Measurements from ENCODE around the gene ANKRD37.

The ANKRD37 gene

DNA sequence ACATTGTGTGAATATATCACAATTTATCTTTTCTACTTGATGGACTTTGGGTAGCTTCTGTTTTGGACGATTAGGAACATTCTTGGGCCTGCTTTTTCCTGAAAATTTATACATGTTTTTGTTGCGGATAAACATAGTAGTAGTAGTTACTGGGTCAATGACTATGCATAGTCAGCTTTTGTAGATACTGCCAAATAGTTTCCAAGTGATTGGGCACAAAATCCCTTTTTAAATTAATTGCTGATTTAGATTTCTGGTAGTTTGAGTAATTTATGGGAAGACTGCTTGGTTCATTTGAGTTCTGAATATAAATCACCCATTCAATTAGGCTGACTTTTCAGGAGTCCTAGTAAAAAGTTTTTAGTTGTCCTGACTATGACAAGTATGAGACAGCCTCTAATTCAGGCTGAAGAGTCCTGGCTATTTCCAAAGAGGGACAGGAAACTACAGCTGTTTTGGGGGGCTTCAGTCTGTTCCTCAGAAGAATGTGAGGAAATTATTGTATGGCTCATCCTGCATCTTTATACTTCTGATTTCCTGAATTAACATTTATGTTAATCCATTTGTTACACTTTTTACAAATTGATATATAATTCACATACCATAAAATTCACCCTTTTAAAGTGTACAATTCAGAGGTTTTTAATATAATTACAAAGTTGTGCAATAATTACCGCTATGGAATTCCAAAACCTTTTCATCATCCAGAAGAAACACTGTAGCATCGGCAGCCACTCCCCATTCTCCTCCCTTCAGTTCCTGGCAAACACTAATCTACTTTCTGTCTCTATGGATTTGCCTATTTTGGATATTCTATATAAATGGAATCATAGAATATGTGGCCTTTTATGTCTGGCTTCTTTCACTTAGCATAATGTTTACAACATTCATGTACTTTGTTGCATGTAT, 15.1 kb upstream of the ANKRD37 start:
- DNase-seq = no peak

DNA sequence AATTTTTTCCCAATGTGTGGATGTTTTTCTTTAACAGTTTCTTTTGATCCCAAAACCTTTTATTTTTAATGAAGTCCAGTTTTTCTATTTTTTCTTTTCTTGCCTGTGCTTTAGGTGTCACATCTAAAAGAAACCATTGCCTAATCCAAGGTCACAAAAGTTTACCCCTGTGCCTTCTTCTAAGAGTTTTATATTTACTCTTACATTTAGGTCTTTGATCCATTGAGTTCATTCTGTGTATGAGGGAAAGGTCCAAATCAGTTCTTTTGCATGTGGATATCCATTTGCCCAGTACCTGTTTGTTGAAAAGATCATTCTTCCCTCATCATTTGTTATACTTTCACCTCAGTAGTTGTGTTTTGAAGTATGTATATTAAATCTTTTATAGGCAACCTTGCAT, 13.9 kb upstream of the ANKRD37 start:
- no peak for DNase-seq

DNA sequence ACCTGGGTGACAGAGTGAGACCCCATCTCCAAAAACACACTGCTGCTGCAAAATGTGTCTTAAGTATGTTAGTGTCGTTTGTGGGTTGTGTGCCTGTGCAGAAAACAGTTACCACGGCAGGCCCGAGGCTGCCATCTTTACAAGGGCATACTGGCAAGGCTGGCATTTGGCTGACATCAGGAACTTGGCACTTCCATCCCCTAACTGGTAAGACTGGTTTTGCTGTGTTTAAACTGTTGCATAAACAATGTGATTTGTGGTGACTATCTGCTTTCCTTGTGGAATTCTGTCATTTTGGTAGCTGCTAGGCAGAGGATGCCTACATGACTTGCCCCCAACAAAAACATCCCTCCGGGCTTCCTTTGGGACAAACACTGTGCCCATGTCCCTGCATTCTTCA, 13.2 kb upstream of the ANKRD37 start:
- no peak for DNase-seq

DNA sequence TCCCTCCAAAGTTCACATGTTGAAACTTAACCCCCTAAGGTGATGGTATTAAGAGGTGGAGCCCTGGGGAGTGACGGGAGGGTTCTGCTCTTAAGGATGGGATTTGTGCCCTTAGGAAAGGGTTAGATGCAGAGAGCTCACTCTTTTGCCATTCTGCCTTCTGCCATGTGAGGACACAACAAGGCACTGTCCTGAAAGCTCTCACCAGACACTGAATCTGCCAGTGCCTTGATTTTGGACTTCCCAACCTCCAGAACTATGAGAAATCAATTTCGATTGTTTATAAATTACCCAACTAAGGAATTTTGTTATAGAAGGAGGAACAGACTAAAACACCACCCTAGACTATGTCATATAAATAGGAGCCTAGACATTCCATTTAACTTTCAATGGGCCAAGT, 12.6 kb upstream of the ANKRD37 start:
- DNase-seq = no peak

DNA sequence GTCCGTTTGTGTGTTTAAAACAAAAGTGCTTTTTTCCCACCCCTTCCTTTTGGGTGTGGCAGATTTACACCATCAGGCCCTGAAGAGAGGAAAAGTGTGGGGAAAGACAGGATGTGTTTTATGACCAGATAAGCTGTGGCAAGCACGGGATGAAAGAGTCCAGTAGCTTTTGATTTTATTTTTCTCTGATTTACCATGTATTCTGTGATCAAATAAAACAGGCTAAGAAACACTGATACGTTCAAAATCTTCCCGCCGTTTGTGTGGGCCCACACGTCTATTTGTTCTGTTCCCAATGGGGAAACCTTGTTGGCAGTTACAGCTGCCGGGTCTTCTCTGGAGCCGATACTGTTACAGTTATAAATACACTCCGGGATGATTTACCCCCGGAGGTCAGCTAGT, 11.7 kb upstream of the ANKRD37 start:
- peak; percentile 33 for DNase-seq

DNA sequence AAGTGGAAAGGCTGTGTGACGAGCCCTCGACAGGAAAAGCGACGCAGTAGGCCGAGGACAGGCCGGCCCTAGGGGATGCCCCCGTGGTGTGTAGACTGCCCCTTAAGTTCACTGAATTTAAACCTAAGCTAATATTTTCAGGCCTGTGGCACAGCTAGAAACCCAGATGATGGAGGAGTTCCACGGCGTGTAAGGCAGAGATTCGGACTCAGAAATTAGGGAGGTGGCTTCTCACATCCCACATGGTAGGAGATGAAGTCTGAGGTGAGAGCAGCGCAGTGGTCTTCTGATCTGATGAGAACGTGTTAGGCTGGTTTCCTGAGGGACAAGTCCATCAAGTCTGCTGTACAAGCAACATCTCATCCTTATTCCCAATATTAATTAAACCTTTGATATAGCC, 8.7 kb upstream of the ANKRD37 start:
- DNase-seq = no peak

DNA sequence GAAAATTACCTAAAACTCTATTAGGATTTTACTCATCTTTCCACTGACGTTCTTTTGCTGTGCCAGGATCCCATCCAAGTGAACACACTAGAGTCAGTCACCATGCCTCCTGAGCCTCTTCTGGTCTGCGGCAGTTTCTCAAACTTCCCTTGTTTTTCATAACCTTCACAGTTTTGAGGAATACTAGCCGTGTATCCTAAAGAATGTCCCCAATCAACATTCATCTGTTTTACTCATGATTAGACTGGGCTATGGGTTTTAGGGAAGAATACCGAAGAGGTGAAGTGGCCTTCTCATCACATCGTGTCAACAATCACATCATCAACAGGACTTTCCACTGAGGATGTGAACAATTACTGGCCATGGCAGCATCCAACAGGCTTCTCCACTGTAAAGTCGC, 5.7 kb upstream of the ANKRD37 start:
- DNase-seq = no peak

DNA sequence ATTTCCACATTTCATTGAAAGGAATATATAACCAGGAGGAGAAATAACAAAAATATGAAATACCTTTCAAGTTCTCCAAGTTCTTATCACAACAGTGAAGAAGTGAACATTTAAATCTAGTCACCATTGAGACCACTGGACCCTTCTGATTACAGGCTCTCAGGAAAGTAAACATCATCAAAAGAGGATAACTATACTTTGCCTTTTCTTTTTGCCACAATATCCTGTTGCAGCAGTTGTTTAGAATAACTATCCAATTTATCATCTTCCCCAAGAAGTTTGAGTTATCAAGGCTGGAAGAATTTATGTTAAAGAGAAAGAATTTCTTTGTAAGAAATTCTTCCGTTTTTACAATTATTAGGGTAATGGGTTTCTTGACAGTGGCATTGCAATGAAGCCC, 4.5 kb upstream of the ANKRD37 start:
- DNase-seq = no peak

DNA sequence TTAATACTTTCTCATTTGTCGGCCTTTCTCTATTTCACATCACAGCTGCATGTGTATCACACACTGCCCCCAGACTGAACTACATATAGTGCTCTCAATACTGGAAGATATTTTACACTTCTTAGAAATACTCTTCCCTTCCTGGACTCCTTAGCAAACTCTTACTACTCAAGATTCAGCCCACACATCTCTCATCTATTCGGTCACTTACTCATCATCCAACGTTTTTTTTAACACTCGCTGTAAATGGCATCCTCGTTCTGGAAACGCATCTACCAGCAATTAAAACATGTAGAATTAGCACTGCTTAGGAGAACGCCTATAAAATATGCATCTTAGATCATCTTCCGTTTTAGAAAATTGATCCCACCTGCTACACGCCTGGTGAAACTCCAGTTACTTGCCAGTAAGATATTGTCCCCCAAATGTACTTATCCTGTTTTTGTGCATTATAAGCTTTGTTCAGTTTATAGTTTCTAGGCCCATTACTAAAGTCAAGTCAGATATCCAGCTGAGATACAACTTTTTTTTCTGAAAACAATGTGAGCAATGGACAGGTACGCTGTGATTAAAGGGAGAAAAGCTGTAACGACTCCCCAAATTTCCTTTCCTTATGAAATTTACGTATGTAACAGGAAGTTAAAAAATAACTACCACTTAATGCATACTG, 1.9 kb upstream of the ANKRD37 start:
- DNase-seq = no peak

DNA sequence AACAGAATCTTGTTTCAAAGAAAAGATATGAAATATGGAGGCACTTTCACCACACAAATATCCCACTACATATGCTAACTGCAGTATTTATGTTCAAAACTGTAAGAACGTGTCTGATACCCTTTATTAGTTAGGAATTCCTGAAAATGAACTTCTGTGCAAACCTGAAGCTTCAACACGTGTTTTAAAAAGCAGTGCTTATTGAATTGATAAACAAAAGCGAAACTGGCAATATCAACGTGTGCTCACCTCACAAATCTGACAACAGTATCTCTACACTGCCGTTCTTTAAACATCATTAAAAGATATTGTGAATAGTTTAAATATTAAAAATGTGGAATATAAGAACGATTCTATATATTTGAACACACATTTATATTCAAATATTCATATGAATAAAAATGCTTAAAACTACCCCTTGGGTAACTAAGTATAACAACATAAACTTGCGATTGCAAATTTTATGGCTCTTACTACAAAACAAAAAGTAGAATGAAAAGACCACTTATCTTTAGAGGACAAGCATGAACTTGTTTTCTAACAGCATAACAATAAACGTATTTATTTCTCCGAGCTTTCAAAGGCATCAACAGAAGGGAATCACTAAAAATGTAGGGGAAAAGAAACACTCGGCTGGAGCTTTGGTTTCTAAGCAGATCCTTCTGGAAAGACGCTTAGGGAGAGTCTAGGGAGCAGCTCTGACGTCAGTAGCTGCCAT, 1.2 kb upstream of the ANKRD37 start, which contains the start of gene LRP2BP:
Gene LRP2BP, minus strand, starts transcription at position 687 of the 718 bp plus-strand sequence. CDS start 17,738 bp downstream, outside the sequence.
- no peak for DNase-seq

DNA sequence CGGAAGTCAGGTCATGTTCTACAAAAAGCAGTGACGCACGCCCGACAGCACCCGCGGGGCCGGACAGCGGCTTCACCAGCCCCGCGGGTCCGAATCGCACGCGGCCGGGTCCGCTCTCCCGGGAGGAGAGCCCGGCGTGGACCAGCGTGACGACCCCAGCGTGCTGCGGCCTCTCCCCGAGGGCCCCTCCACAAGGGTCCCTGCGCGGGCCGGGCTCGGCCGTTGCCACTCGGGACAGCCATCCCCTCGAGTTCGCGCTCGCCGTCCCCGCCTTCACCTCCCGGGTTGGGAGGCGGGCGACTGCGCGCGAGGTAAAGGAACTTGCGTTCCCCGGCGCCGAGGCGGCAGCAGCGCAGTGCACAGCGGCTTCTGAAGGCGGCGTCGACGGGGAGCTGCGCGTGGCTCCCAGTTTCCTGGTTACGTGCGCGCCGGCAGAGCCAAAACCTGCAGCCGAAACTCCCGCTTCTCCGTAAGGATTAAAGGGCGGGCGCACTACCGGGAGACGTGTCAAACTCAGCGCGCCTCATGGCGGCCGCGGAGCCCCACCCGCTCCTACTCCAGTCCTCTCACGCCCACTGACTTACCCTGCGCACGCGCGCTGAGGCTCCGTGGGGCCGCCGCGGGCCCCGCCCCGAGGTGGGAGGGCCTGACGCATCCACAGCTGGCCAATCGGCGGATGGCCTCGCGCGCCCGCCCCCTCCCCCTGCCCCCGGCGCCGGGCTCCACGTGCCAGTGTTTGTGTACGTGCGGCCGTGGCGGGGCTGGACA, 501 bp upstream of the ANKRD37 start:
- DNase-seq = peak; percentile 93

DNA sequence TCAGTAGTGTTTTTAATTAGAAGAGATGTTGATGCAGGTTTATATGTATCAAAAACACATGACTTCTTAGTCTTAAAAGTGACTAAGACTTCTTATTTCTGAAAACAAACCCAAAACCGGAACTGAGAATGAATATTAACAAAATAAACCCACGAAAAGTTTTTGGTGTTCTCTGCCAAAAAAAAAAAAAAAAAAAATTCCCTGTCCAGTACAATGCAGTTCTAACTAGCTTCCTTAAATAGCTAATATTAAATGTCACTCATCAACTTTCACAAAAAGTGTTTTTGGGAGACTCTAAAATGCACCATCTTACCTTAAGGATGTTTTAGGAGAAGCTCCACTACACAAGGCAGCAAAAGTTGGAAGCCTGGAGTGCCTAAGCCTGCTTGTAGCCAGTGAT, 2.0 kb downstream of the ANKRD37 start:
- no peak for DNase-seq

DNA sequence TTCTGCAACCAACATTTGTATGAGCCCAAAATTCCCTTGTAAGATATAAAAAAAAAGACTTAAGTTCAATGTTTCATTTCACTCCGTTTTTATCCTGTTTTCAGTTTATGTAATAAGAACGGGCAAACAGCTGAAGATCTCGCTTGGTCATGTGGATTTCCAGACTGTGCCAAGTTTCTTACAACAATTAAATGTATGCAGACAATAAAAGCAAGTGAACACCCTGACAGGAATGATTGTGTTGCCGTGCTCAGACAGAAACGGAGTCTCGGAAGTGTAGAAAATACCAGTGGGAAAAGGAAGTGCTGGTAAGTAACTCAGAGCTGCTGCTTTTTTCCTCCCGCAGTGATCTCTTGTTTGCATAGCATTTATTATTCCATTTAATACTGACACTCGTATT, 2.8 kb downstream of the ANKRD37 start:
- no peak for DNase-seq

DNA sequence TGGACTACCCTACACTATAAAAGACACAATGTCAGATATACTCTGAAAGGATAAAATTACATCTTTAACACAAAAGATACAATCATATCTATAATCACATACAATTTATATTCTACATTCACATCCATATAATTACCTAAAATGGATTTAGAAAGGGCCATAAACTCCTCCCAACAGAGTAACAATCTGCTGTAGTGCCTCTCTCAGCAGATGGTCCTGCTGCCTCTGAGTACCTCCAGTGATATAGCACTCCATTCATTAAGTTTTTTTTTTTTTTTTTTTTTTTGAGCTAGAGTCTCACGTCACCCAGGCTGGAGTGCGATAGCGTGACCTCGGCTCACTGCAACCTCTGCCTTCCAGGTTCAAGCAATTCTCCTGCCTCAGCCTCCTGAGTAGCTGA, 7.4 kb downstream of the ANKRD37 start:
- no peak for DNase-seq

DNA sequence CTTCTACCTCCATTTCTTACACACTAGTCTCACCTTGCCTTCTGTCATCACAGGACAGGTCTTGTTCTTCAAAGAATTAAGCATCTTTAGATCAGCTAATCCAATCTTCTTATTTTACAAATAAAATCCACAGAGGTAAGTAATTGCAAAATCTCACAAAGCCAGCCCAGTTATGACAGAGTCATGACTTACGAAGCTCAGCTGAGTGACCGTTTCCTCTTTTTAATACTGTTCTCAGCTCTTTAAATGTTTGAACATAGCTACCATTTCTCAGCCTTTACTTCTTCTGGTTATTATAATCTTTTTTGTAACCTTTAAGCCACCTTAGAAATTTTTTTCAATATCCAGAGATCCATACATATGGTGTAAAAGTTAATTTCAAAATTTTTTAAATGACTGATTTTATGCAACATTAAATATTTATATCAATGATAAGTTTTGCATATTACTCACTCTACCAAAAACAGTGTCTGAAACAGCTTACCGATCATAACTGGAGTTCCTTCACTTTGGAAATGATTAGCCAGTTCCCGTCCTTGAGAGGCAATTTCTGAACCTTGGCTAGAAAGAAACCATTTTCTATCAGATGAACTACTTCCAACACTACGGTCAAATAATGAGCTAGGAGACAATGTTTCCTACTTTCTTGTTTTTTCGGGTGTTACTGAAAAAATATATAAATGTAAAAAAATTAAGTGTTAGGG, 8.8 kb downstream of the ANKRD37 start:
- DNase-seq = no peak

DNA sequence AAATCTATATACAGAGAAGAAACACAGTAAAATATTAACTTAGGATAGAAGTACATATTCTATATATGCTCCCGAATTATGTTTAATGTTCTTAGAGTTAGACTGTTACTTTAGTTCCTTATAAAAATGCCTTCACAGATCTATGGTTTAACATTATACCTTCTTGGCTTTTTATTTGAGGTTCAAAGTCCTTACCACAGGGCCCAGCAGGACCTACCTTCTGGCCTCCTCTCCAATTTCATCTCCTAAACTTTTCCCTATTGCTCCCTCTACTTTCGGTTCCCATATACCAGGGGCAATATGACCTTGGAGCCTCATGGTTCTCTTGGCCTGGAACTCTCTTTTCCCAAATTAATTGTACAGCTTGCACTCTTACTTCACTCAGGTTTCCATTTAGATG, 11.8 kb downstream of the ANKRD37 start:
- DNase-seq = no peak

DNA sequence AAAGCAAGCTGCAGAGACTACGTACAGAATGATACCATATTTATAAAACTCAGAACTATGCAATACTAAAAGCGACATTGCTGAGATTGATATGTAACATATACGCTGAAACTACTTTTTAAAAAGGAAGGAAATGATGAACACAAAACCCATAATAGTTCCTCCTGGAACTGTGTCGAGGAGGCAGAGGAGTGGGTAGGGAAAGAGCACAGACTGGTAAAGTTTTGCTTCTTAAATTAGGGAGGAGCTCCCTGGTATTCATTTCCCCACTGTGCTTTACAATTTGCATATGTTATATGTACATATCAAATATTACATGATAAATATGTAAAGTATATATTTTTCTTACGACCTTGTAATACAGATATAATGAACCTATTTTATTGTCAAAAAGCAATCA, 15.2 kb downstream of the ANKRD37 start:
- DNase-seq = no peak

DNA sequence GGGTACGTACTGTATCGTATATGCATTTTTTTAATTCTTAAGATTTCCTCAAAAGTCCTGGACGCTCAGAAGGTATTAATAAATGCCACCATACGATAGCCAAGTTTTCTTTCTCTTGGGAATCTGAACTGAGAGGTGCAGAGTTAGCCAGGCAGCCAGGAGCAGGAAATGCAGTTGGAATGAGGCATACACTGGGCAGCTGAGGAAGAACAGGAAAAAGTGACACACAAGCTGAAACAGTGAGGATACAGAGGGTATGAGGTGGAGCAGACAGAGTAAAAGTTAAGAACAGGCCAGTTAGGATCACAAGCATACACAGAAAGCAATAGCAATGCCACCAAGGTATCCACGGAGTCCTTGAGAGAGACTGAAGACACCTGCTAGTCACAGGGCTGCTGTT, 15.8 kb downstream of the ANKRD37 start:
- DNase-seq = no peak

DNA sequence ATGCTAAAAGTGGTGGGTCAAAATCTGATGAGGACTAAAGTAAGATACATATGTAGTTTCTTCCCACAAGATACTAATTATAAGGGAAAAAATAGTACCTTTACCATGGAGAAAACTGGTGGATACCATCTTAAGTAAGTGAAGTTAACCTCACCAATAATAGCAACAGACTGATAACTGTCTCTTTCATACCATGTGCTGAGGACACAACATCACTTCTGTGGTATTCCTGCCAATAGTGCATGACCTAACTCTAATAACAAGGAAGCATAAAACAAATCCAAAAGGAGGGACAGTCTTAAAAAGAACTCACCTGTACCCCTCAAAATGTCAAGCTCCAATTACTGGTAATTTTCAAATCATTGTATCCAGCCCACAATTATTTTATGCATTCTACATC, 20.3 kb downstream of the ANKRD37 start:
- DNase-seq = no peak

DNA sequence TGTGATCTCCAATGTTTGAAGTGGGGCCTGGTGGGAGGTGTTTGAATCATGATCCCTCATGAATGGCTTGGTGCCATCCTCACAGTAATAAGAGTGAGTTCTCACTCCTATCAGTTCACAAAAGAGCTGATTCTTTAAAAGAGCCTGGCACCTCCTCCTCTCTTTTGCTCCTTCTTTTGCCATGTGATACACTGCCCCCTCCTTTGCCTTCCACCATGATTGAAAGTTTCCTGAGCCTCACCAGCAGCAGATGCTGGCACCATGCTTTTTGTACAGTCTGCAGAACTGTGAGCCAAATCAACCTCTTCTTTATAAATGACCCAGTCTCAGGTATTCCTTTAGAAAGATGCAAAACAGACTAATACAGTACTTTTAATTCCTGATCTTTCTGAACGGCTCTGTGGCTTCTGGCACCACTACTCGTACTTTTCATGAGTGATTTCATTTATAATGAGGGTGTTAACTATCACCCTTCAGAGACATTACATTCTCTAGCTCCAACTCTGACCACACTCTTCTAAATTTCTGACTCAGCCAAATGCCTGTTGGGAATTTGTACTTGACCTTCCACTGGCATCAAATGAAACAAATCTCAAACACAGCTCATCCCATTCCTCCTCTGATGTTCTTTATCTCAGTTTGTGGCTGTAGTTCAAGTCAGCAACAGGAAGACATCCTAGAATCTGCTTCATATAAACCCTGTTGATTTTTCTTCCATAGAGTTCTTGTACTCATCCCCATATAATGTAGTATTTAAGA, 24.9 kb downstream of the ANKRD37 start:
- no peak for DNase-seq

DNA sequence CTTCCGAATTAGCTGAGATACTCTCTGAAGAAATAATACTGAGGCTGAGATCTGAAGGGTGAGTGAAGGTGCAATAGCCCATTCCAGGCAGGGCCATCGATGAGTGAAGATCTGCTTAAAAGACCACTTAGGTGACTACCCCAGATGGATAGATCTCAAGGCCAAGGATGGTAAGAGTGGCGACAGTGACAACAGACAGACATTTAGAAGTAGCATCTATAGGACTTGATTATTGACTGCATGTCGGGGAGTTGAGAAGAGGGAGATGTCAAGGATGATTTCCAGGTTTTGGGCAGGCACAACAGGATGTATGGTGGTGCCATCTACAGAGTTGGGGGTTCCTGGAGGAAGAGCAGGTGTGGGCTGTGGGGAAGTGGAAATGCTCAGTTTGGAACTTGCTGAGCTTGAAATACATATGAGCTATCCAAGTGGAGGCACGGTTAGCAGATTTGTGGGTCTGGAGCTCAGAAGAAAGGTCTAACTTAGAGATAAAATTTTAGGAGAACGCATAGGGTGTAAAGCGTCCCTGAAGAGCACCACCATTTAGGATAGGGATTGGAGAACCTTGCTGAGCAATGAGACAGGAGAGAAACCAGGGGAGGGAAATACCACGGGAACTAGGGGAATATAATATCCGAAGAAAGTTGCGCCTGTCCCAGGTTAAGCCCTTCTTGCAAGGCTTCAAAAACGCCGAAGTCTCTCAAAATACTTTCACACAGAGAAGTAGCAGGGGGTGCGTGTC, 28.4 kb downstream of the ANKRD37 start:
- DNase-seq = no peak
